PC-9 (cell line): Measurements from ENCODE around the gene NFASC.

Experiments
- CTCF ChIP-seq: fragments of 200-600 bp; sonication (generic); conservative IDR thresholded peaks from 2 replicates; pipeline ENCODE4 v1.6.1; 2017; ENCODE audit warnings: mixed run types, antibody characterized with exemption, mild to moderate bottlenecking, moderate library complexity
- EZH2 ChIP-seq: fragments of 200-600 bp; sonication (generic); IDR thresholded peaks from 2 replicates; pipeline ENCODE4 v1.8.0; 2017; ENCODE audit warnings: antibody characterized with exemption, low read depth

- TF ChIP-seq CTCF (no peak), EZH2 (no peak)
These were observed 170.5 kb downstream of the NFASC start for GRCh38 chr1:205041001-205041715.
